GM19372 (cell line): ENCODE measurements around the gene SPATA13.

Source experiments
- ATAC-seq: cut with Tn5 transposase; IDR thresholded peaks from one replicate; pipeline ENCODE4 v1.9.1; 2021; ENCODE audit warnings: mild to moderate bottlenecking, low read depth, moderate library complexity; ENCODE audit not compliant: unreplicated experiment

Gene SPATA13

DNA sequence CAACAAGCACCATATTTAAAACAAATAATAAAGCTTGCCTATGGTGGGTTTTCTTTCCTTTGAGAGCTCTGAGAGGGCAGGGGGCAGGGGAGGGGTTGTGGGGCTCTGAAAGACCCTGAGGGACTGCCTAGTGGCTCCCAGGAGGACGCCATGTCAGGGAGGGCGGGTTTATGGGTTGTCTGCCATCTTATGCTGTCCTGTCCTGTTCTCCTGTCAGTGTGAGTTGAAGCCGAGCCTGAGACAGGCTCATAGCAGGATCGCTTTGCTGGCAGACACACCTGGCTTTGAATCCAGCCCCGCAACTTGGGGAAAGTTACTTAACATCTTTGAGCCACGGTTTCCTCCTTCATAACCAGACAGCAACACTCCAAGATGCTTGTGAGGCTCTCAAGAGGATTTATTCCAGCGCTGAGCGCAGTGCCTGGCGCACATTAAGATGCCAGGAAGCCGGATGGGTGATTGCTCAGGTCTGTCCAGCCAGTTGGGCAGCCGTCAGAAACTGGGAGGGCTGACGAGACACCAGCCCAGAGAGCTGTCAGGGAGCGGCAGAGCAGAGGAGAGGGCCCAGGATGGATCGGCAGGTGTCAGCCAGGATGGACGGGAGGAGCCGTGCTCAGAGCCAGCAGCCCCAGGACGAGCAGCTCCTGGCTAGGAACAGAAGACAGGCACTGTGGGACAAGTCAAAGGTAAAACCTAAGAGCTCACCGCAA is 112.1 kb downstream of the SPATA13 start:
- no peak for ATAC-seq

DNA sequence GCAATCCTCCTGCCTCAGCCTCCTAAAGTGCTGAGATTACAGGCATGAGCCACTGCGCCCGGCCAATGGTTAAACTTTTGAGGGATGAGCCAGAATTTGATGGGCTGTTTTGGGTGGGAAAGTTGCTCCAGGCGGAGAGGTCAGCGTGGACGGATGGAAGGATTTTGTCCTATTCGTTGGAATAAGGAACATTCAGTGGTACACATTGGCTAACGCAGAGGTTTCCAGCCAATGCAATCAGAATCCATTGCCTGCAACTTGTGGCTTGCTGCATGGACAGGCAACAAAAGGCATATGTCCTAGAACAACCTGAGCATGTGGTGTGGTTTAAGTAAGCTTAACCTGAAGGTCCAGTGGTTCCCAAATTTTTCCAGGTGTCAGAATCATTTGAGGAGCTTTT is 113.4 kb downstream of the SPATA13 start:
- ATAC-seq, result no peak

DNA sequence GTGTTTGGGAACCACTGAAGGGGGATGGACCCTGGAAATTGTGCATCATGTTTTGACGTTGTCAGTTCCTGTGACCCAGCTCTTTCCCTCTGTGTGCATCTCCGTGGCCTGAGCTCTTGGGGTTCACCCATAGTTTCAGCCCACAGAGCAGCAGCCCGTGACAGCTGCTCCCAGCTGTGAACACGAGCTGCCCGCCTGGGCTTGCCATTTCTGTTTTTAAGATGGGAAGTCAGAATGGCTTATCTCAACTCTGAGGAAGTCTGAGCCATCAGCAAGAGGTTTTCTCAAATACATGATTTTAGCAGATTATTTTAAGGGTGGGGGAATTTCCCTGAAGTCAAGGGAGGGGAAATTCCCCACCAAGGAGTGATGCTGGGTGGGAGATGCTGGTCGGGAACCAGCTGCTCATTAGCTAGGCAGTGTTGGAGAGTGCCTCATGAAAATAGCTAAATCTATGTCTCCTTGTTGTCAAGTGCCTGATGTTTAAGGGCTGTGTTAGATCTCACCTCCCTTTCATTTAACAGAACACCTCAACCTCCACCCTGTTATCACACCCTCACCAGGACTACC is 114.0 kb downstream of the SPATA13 start:
- peak; percentile 51 for ATAC-seq

DNA sequence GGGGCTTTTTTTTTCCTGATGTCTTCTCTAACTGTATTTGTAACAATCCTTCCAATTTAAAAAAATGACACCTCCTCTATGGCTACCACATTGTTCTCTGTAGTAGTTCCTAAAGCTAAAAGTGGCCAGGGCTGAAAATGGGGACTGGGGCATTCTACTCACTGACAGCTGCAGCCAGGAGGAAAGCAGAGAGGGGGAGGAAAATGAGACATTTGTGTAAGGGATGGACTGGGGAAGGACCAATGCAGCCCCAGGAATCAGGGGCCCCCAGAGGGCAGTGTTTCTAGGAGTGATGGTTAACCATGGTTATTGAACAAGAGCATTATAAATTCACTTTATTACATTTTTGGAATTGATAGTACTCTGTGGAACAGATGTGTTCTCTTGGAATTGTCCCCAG is 114.5 kb downstream of the SPATA13 start:
- no peak for ATAC-seq

DNA sequence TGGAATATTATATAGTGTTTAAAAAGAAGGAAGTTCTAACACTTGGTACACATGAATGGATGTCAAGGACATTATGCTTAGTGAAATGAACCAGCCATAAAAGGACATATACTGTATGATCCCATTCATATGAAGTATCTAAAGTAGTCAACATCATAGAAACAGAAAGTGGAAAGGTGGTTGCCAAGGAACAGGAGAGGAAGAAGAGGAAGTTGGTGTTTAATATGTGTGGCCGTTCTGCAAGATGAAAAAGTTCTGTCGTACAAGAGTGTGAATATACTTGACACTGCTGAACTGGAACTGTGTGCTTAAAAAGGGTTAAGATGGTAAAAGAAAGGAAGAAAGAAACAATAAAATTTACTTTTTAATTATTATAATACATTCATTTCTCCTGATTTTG is 115.8 kb downstream of the SPATA13 start:
- ATAC-seq, result no peak

DNA sequence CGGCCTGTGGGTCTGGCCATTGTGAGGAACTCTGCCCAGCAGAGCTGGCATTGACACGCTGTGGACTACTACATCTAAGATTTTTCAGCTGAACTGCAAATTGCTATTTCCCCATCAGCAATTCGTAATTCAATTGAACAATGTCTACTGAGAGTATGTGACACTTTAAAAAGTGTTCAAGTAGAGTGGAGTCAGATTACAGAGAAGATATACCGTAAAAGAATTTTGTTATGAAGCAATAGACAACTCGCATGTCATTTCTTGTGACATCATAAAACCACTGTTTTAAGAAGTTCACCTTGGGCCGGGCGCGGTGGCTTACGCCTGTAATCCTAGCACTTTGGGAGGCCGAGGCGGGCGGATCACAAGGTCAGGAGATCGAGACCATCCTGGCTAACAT is 116.3 kb downstream of the SPATA13 start:
- ATAC-seq, result no peak

DNA sequence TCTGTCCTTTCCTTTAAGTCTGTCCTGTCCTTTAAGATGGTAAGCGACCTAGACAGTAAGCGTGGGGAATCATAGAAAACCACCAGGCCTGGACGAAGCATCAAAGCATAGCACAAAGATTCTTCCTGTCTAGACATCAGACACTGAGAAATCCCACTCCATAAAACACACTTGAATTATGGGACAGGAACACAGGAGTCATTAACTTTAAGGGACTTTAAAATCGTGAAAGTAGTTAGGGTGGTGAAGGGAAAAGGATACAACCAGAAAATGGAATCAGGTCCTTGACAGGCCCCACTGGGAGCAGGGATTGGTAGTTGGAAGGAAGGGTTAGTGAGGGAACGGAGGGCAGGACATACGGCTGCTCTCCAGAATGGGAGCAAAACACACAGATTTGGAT is 117.2 kb downstream of the SPATA13 start:
- no peak for ATAC-seq

DNA sequence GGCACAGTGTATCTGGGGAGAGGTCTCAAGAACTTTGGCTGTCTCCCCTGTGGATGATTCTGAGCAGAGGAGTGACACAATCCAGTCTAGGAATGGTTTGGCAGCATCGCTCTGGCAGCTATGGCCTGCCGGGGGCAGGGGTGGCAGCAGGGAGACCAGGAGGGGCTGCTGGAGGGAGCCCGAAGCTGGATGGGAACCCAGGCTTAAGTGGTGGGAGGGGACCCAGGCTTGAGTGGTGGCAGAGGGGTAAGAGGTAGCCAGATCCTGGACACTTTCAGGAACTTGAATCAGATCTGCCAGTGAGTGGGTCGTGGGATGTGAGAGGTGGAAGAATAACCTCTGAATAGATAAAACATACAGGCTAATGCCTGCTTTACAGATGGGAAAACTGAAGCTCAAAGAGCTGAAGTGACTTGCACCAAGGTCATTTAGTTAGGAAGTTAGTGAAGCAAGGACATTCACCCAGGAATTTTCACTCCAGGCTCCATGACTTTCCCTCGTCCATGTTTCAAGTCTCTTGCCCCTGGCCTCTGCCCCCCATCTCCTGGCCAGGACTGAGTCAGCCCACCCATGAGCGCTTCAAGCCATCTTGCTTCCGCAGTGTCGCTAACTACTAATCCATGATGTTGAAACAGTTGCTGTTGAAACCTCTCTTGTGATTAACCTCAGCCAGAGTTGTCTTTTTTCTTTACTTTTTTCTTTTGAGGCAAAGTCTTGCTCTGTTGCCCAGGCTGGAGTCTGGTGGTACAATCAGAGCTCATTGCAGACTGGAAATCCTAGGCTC is 119.0 kb downstream of the SPATA13 start:
- no peak for ATAC-seq

DNA sequence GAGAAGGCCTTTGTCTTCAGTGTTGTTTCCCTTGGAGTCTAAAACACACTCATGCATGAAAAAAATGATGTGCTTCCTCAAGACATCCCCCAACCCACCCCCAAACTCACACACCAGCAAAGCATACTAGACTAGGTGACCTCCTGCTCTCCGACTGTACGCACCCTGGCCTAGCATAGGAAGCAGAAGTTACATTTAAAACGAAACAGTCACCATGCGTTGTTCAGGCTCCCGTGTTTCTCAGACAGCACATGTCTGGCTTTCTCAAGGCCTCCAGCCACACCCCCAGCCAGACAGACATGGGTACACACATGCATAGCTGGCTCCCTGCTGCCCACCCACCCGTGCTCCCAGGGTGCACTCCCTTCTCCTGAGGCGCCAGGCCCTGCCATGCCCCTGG is 120.2 kb downstream of the SPATA13 start:
- ATAC-seq, result no peak

DNA sequence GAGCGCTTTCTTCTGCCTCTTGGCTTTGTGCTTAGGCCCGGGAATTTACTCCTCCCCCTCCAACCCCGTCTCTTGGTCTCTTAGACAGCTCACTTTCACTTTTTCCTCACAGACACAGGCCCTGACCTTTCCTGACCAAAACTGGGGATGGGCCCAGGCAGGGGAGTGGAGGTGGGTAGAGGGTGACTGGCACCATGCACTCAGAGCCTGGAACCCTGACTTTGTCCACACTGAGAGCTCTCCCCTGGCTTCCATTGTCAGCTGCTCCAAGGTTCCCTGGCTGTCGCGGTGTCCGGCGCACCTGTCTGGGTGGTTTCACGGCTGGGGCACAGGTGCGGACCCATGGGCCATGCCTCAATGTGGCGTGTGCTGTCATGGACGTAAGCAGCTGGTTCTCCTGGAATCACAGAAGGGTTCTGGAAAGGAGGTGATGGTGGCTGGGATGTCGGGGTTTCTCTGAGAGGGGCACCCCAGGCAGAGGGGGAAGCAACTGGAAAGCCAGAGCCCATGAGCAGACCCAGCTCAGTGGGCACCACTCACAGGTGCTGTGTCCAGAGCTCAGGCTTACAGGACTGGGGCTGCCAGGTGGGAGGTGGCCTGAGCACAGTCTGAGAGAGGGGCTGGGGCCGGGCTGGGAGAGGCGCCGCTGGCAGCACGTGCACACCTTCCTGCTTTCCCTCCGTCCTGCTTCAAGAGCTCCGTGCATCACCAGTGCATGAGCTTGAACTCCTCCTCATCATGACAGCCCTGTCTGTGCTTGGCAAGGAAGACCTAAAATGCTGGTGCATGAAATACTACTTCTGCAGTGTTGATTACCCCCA is 120.9 kb downstream of the SPATA13 start:
- no peak for ATAC-seq

DNA sequence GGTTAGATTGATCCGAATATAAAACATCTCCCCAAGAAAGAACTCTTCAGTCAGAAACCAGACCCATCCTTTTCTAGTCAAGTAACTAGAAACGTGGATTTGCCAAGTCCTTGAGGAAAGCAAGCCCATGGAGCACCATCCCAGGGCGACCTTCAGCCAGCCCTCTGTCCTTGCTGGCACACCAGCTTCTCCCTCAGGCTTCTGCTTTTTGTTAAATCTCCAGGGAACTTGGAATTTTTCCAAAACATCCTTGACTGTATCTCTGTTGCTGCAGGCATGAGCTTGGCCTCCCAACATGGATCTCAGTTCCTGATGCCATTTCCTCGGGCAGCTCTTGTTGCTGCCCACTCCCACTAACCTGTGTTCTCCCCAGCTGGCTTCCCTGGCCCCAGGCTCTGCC is 121.7 kb downstream of the SPATA13 start:
- ATAC-seq, result no peak

DNA sequence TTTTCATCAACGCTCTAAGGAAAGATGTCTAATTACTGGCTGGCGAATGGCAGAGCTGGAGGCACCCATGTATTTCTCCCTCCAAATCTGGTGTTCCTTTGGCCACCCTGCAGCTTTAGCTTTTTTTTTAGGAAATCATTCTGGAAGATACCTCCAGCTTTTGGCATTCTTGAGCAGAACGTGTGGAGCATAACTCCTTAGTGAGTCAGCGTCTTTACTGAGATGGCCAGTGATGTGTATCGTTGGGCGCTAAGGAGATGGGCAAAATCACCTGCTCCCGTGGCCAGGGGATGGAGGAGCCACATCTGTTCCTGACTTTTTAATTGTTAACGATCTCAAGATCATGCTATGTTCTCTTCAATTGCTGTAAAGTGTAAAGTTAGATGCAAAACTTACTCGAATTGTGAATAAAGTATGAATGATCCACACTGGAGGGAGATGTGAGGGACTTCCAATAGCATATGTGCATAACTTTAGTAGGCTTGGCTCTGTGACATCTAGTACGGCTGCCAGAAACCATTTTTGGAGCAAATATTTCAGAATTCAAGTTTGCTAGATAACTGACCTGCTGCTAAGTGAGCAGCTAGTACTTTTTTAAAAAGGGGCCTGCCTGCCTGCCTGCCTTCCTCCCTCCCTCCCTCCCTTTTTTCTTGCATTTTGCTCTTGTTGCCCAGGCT is 124.5 kb downstream of the SPATA13 start:
- no peak for ATAC-seq

DNA sequence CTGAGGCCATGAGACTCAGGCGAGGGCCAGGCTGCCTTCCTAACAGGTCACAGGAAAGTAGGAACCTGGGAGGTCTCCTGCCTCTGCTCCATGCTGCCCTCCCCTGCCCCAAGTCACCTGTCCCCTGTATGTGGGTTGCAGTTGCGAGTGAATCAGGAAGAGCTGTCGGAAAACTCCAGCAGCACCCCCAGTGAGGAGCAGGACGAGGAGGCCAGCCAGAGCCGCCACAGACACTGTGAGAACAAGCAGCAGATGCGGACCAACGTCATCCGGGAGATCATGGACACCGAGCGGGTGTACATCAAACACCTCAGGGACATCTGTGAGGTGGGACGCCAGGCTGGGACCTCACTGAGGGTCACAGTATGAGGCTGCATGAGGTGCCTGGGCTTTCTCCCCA is 126.1 kb downstream of the SPATA13 start:
- no peak for ATAC-seq

DNA sequence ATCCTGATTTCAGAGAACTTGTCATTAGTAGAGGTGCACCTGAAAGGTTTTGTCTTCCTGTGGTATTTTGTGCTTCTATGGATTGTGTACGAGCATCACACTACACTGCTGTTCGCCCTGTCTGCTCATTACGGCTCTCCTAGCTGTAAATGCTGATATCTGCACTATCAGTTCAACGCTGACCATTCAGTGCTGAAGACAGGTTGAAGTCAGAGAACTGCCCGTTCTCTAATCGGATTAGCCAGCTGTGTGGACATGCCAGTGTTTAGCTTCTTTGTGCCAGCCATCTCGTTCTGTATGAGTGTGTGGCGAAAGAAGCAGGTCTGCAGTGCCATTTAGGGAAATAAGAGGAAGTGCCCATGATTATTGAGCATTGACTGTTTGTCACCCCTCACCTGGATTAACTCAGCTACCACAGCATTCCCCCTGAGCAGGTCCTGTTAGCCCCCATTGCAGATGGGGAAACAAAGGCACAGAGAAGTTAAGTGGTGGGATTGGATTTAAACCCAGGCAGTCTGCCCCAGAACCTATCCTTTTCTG is 127.3 kb downstream of the SPATA13 start:
- ATAC-seq, result no peak

DNA sequence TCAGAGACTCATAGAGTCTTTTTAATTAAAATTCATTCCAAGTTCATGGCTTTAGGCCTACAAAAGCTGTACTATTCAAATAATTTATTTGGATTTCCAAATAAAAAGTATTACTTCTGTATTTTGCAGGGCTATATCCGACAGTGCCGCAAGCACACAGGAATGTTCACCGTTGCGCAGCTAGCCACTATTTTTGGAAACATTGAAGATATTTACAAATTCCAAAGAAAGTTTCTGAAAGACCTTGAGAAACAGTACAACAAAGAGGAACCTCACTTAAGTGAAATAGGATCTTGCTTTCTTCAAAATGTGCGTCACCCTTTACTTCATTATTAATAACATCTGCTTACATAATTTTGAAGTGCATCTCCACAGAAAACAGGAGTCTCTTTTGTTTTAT is 128.3 kb downstream of the SPATA13 start:
- no peak for ATAC-seq

DNA sequence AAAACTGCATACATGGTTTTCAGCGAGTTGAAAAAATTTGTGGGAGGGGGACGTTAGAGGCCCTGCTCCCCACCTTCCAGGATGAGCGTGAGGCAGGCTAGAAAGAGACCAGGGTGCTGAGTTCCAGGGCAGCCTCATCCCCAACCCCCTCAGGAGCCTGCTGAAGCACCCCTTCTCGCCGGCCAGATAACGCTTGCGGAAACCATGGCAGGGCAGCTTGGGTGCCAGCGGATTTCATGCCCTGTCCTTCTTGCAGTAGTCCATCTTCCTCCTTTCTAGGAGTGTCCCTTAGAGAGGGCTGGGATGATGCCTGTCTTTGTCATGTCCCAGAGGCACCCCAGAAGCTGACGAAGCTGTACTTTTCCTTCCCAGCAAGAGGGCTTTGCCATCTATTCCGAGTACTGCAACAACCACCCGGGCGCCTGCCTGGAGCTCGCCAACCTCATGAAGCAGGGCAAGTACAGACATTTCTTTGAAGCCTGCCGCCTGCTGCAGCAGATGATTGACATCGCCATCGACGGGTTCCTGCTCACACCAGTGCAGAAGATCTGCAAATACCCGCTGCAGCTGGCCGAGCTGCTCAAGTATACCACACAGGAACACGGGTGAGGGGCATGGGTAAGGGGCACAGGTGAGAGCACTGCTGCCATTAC is 129.9 kb downstream of the SPATA13 start:
- no peak for ATAC-seq

DNA sequence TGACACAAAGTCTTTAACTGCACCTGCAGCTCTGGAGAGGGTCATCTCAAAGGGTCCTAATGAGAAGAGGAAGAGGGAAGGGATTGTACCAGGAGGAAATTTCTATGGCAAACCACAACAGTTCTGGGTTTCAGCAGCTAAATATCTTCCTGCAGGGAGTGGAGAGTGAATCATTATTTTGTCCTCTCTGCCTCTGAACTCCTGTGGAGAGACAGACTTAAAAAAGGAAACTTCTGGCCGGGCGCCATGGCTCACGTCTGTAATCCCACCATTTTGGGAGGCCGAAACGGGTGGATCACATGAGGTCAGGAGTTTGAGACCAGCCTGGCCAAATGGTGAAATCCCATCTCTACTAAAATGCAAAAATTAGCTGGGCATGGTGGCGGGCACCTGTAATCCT is 132.0 kb downstream of the SPATA13 start:
- ATAC-seq, result no peak

DNA sequence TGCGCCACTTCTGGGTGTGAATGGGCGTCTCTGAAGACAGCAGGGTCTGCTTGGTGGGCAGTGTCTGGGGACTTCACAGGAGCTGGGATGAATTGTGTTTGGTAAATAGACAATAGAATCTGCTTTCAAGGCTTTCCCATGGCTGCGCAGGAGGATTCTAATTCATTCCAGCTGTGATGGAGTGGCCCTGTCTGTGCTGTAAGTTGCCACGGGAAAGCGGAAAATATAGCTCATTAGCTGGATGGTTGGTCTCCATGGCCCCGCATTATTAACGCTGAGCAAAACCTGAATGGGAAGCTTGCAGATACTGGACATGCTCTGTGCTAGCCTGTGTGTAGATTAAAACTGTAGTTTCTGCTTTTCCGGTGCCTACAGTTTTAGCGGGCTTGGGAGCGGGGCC is 133.2 kb downstream of the SPATA13 start:
- no peak for ATAC-seq

DNA sequence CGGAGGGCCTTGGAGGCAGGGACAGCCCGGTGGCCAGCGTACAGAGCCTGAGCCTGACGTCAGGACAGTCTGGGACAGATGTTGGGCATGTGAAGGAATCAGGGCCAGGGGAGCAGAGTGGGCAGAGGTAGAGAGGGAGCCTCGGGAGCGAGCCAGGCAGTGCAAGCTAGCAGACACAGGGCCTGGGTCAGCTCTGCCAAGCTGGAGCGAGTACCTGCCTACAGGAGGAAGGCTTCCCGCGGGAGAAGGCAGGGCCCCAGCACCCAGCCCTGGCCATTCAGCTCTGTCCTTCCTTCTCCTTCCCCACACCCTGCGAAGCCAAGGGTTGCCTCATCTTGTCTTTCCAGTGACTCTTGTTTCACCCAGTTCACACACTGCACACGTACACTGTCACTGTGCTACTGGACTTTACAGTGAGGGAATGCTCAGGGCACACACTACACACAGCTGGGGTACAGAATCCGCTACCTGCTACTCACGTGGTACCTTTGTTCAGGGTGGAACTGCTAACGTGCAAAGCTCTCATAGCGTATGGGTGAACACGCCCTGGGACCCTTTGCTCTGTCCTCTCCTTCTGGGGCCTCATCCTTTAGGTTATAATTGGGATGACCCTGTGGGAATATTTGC is 139.1 kb downstream of the SPATA13 start:
- no peak for ATAC-seq
